ENCODE measurements around the gene MKRN1.

- TF ChIP-seq ATF1 (CRISPR knock-in tag; IDR thresholded peaks at IDR 0.05) (no peak), CTCF (IDR thresholded peaks at IDR 0.05) (no peak), ZNF416 (CRISPR knock-in tag; IDR thresholded peaks at IDR 0.05) (no peak)
Measured at GRCh38 chr7:140463111-140463510, 16.2 kb downstream of the MKRN1 start.
